Activated naive CD4-positive, alpha-beta T cell treated with anti-CD3 and anti-CD28 coated beads, Interleukin-2, amount 50 U/mL, for 24 hours (primary cell): ENCODE data around the gene SLC12A6.
"Not testable (repeated sequence)": the region's sequence is repeated elsewhere in the genome, so short reads cannot be mapped to it uniquely, and the experiment has no call there.

Experiments
- H3K27ac Mint-ChIP-seq: one replicate; pipeline ENCODE4 v1.8.0; 2021; ENCODE audit warnings: mild to moderate bottlenecking, mixed read lengths
- H3K27me3 Mint-ChIP-seq: one replicate; pipeline ENCODE4 v1.8.0; 2021; ENCODE audit warnings: mixed read lengths
- H3K36me3 Mint-ChIP-seq: one replicate; pipeline ENCODE4 v1.8.0; 2021; ENCODE audit warnings: mixed read lengths
- H3K4me1 Mint-ChIP-seq: one replicate; pipeline ENCODE4 v1.8.0; 2021; ENCODE audit warnings: mixed read lengths
- H3K4me3 Mint-ChIP-seq: one replicate; pipeline ENCODE4 v1.8.0; 2021; ENCODE audit warnings: mild to moderate bottlenecking, mixed read lengths
- H3K9me3 Mint-ChIP-seq: one replicate; pipeline ENCODE4 v1.8.0; 2021; ENCODE audit warnings: mixed read lengths

Gene SLC12A6

DNA sequence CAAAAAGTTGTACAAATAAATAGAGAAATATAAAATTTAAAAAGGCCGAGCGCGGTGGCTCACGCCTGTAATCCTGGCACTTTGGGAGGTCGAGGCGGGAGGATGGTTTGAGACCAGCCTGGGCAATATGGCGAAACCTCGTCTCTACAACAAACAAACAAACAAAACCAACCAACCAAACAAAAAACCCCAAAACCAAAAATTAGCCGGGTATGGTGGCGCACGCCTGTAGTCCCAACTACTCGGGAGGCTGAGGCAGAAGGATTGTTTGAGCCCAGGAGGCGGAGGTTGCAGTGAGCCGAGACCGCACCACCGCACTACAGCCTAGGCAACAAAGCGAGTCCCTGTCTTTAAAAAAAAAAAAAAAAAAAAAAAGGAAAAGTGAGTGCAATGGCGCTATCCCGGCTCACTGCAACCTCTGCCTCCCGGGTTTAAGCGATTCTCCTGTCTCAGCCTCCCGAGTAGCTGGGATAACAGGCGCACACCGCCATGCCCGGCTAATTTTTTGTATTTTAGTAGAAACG is 4.7 kb upstream of the SLC12A6 start:
- H3K4me3 Mint-ChIP-seq, result not testable (repeated sequence)
- H3K27ac Mint-ChIP-seq, result peak overlapping the region; percentile 95

DNA sequence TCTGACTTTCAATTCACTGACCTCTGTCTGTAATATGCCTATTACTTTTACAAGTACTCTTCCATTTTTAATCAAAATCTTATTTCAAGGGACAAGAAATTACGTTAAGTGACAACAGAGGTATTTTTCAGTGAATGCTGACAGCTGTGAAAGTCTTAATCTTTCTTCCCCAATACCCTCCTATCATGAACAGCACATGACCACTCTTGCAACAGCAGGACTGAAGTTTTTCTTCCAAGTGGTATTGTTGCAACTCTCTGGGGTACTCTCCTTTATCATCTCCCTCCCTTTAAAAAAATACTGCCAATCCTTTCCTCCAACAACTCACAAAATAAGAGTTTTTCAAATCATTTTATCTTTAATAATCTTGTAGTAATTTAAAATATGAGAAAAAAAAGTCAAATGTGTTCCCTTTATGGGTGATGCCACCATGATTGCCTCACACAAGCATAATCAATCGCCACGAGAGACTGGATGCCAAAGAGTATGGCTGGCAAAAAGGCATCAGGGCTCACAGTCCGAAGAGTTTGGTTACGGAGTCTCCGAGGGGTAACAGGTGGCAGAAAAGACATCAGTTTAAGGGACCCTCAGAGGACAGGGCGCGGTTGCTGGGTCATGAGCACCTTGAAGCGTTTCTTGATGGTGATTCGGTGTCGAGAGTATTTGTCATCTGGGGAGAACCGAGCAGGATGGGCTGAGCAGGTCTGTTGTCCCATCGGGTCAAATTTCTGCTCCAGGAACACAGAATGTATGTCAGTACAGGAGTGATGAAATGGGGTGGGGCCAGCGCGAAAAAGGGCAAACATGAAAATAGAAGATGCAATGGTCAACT is 4.0 kb upstream of the SLC12A6 start:
- Mint-ChIP-seq H3K4me3 (no peak overlapping the region), H3K9me3 (no peaks in the 10 kb centered on the region), H3K4me1 (peaks cover 31% of the 10 kb centered on the region), H3K27me3 (no peaks in the 10 kb centered on the region), H3K36me3 (peaks cover 17% of the 10 kb centered on the region), H3K27ac (peak overlapping the region; percentile 95)

More for the DNA sequence above, 4.7 kb upstream of the SLC12A6 start:
- Mint-ChIP-seq H3K4me1 (peaks cover 26% of the 10 kb centered on the region), H3K36me3 (peaks cover 17% of the 10 kb centered on the region)
- not testable (repeated sequence) for H3K9me3 Mint-ChIP-seq, H3K27me3 Mint-ChIP-seq

DNA sequence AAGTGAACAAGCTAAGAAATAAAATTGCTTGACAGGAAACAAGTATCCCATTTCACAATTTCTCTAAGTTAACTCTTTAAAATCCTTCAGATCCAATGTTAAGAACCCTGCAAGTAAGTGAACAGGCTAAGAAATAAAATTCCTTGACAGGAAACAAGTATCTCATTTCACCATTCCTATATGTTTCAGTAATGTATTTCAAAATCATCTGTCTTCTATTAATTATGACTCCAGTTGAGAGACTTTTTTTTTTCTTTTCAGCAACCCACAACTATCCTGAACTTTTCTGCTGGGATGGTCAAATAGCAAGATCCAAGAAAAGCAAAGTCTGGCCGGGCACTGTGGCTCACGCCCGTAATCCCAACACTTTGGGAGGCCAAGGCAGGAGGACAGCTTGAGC is 2.4 kb upstream of the SLC12A6 start:
- Mint-ChIP-seq H3K4me3 (peak overlapping the region; percentile 79), H3K36me3 (peaks cover 17% of the 10 kb centered on the region), H3K27me3 (no peaks in the 10 kb centered on the region), H3K27ac (peak overlapping the region; percentile 88), H3K9me3 (no peaks in the 10 kb centered on the region), H3K4me1 (peaks cover 46% of the 10 kb centered on the region)

GRCh38 chr15:34338347-34338746 is 766 bp upstream of the SLC12A6 start:
- H3K4me3 Mint-ChIP-seq, result peak overlapping the region; percentile 92
- H3K27ac Mint-ChIP-seq, result no peak overlapping the region
- H3K36me3 Mint-ChIP-seq, result peaks cover 17% of the 10 kb centered on the region
- no peaks in the 10 kb centered on the region for H3K27me3 Mint-ChIP-seq
- no peaks in the 10 kb centered on the region for H3K9me3 Mint-ChIP-seq
- peaks cover 59% of the 10 kb centered on the region for H3K4me1 Mint-ChIP-seq

GRCh38 chr15:34336991-34337556 is 507 bp downstream of the SLC12A6 start:
- peaks cover 18% of the 10 kb centered on the region for H3K36me3 Mint-ChIP-seq
- H3K27ac Mint-ChIP-seq, result peak overlapping the region; percentile 97
- no peaks in the 10 kb centered on the region for H3K9me3 Mint-ChIP-seq
- H3K27me3 Mint-ChIP-seq, result no peaks in the 10 kb centered on the region
- H3K4me3 Mint-ChIP-seq, result peak overlapping the region; percentile 92
- peaks cover 70% of the 10 kb centered on the region for H3K4me1 Mint-ChIP-seq

DNA sequence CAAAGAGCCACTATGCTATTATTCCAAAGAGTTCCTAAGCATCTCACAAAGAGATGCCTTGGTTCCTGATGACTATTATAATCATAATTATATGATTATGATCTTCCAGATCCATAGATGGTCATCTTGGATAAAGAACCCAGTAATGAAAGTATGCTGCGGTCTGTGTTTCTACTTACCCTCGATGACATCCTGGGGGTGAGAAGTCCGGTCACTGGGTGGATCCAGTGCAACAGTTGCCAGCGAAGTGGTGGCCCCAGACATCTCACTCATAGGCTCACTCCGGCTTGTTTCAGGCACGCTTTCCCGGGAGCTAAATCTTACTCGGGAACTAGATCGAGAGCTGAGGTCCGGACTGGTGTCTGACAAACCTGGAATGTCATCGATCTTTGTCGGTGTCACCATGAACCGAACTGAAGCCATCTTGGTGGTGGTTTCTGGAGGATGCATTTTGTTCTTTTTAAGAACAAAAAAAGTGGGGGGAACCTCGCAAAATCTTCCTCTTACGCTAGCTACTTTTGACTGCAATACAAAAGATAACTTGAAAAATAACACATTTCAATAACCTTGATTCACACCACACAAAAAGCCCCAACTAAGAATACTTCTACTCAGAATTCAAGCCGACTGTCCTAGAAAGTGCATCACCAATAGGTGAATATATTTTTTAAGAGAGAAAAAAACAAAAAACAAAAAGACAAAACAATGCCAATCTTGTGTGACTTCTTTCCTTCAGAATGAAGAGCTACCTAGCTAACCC is 1.2 kb downstream of the SLC12A6 start:
- Mint-ChIP-seq H3K27me3 (no peaks in the 10 kb centered on the region), H3K36me3 (peaks cover 15% of the 10 kb centered on the region), H3K27ac (peak overlapping the region; percentile 97), H3K4me1 (peaks cover 70% of the 10 kb centered on the region), H3K4me3 (peak overlapping the region; percentile 92), H3K9me3 (no peaks in the 10 kb centered on the region)

DNA sequence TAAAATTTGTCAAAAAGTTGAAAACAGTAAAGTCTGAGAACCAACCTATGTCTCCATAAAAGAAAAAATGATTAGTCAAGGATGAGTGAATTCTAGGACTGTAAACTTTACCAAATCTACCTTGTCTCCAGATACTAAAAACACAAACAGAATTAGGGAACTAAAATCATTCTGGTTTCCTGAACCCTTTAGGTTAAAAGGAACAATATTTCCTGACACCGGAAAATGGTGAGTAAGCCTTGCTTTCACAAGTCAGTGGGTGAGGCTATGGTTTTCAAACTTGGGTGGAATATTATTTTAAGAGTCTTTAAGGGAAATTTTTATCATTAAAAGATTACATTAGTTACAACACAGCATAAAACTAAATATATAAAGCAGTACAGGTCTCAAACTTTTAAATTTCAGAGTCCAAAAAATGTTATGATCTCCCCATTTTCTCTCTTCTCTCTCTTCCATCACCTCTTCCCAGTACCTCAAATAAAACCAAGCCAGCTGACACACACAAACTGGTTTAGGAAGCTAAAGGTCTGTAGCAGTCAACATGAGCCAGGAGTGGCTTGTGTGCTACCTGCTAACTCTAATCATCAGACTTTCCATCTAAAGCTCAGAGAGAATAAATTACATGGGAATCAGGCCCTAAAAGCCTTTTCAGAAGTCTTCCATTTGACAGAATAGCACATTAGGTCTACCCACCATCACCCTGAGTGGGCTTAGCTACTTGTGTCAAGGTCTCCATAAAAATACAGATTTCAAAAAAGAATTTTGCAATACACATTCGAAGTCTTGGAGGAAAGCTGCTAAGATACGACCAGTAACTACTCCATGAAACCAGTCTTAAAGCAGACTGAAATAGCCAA is 2.2 kb downstream of the SLC12A6 start:
- H3K36me3 Mint-ChIP-seq, result peaks cover 13% of the 10 kb centered on the region
- no peaks in the 10 kb centered on the region for H3K9me3 Mint-ChIP-seq
- peaks cover 73% of the 10 kb centered on the region for H3K4me1 Mint-ChIP-seq
- peak overlapping the region; percentile 97 for H3K27ac Mint-ChIP-seq
- peak overlapping the region; percentile 92 for H3K4me3 Mint-ChIP-seq
- no peaks in the 10 kb centered on the region for H3K27me3 Mint-ChIP-seq

DNA sequence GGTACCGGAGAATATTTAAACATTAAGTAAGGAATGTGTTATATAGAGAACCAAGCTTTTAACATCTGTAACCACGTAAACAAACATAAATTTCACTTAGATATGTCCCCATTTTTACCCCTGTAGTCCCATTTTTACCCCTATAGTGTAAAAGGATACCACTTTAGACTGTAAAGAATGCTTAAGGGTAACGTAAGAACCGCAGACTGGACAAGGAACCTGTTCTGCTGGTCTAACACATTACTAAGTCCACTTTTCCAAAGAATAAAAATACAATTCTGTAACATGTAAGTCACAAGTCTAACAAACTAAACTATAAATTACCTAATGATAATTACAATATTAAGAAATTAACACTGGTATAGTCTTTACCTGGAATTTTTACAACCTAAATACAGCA is 2.9 kb downstream of the SLC12A6 start:
- Mint-ChIP-seq H3K27me3 (no peaks in the 10 kb centered on the region), H3K4me3 (peak overlapping the region; percentile 92), H3K4me1 (peaks cover 73% of the 10 kb centered on the region), H3K36me3 (peaks cover 7% of the 10 kb centered on the region), H3K27ac (peak overlapping the region; percentile 97), H3K9me3 (no peaks in the 10 kb centered on the region)

DNA sequence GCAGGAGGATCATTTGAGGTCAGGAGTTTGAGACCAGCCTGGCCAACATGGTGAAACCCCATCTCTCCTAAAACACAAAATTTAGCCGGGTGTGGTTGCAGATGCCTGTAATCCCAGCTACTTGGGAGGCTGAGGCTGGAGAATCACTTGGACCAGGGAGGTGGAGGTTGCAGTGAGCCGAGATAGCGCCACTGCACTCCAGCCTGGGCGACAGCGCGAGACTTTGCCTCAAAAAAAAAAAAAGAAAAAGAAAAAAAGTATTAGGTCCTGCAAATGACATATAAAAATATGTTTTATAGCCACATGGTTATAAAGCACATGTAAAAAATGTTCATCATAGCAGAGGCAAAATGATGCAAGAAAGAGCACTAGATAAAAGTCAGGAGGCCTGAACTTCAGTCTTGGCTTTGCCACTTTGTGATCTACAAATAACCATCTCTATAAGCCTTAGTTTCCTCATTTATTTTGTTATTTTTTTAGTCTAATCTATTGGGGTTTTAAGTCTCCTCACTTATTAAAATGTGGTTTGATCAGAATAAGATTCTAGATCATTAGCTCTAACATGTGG is 4.9 kb downstream of the SLC12A6 start:
- peak overlapping the region; percentile 62 for H3K4me3 Mint-ChIP-seq

DNA sequence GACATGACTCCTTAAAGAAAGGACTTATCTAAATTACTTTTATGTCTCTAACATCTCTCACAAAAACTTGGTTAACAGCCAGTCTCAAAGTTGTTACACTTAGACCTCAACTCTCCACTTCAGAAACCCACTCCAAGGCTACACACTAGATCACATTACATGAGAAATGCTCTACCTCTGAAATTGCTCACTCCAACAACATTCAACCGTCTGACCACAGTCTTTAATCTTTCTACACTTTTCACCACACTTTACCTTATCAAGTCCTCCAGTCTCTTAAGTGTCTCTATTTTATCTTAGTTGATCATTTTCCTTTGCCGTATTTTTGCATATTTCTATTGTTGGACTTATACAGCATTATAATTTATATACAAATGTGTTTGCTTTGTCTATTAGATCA is 5.8 kb downstream of the SLC12A6 start:
- Mint-ChIP-seq H3K36me3 (peaks cover 7% of the 10 kb centered on the region), H3K4me3 (peak overlapping the region; percentile 62), H3K27me3 (no peaks in the 10 kb centered on the region), H3K9me3 (no peaks in the 10 kb centered on the region), H3K4me1 (peaks cover 88% of the 10 kb centered on the region), H3K27ac (peak overlapping the region; percentile 88)

More for the DNA sequence above, 4.9 kb downstream of the SLC12A6 start:
- Mint-ChIP-seq H3K4me1 (peaks cover 84% of the 10 kb centered on the region), H3K9me3 (no peaks in the 10 kb centered on the region), H3K36me3 (peaks cover 7% of the 10 kb centered on the region), H3K27me3 (no peaks in the 10 kb centered on the region), H3K27ac (peak overlapping the region; percentile 88)

DNA sequence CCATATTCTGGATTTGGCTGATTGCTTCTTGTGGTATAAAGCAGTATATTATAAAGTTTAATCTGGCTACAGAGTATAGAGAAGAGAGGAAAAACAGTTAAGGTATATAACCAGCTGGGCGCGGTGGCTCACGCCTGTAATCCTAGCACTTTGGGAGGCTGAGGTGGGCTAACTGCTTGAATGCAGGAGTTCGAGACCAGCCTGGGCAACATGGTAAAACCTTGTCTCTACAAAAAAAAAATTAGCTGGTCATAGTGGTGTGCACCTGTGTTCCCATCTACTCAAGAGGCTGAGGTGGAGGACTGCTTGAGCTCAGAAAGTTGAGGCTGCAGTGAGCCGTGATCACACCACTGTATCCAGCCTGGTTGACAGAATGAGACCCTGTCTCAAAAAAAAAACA is 7.3 kb downstream of the SLC12A6 start:
- Mint-ChIP-seq H3K4me1 (peaks cover 86% of the 10 kb centered on the region), H3K4me3 (peak overlapping the region; percentile 9), H3K36me3 (peaks cover 7% of the 10 kb centered on the region), H3K27me3 (no peaks in the 10 kb centered on the region), H3K9me3 (no peaks in the 10 kb centered on the region), H3K27ac (peak overlapping the region; percentile 89)

DNA sequence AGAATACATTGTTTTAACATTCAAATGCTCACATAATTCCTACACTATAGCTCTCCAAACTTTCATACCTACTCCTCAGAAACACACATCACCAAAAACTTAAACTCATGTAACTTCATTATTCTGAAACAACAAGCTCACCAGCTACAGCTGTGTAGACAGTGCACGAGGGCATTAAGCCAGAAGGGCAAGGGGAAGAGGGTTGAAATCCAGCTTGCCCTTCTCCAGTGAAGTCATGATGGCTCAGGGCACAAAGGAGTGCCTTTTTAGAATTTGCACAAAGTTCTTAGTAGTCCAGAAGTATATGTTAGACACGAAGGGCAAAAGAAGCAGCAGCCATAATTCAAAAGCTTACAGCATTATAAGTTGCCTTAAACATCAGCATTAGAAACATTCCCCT is 8.6 kb downstream of the SLC12A6 start:
- H3K4me1 Mint-ChIP-seq, result peaks cover 84% of the 10 kb centered on the region
- H3K36me3 Mint-ChIP-seq, result peaks cover 7% of the 10 kb centered on the region
- peak overlapping the region; percentile 64 for H3K4me3 Mint-ChIP-seq
- H3K27me3 Mint-ChIP-seq, result no peaks in the 10 kb centered on the region
- H3K27ac Mint-ChIP-seq, result peak overlapping the region; percentile 89
- no peaks in the 10 kb centered on the region for H3K9me3 Mint-ChIP-seq

GRCh38 chr15:34327906-34328305 is 9.7 kb downstream of the SLC12A6 start:
- peaks cover 7% of the 10 kb centered on the region for H3K36me3 Mint-ChIP-seq
- H3K4me1 Mint-ChIP-seq, result peaks cover 84% of the 10 kb centered on the region
- peak overlapping the region; percentile 69 for H3K4me3 Mint-ChIP-seq
- peak overlapping the region; percentile 82 for H3K27ac Mint-ChIP-seq
- H3K27me3 Mint-ChIP-seq, result no peaks in the 10 kb centered on the region
- no peaks in the 10 kb centered on the region for H3K9me3 Mint-ChIP-seq

DNA sequence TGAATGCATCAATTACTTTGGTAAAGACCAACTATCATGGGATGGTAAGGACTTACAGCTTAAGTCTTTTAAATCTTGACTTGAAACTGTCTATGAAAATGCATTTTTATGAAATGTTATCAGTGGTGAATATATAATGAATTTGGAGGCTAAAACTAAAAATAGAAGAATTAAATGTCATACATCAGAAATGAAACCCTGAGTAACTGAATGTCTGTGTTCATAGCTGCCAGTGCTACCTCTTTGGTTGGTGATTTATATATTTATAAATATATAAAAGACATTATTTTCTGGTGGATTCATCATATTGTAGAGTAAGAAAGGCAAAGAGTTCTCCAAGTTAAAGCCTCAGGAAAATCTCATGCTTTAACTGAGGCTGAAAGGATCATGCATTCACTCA is 12.2 kb downstream of the SLC12A6 start:
- no peaks in the 10 kb centered on the region for H3K27me3 Mint-ChIP-seq
- H3K27ac Mint-ChIP-seq, result peak overlapping the region; percentile 89
- peak overlapping the region; percentile 70 for H3K4me3 Mint-ChIP-seq
- no peaks in the 10 kb centered on the region for H3K9me3 Mint-ChIP-seq
- H3K4me1 Mint-ChIP-seq, result peaks cover 80% of the 10 kb centered on the region
- peaks cover 7% of the 10 kb centered on the region for H3K36me3 Mint-ChIP-seq
